Mesothelial cell of epicardium (in vitro differentiated cells): ENCODE results near the gene ARHGAP25. TPM values are rescaled to one million over a fixed set of nuclear protein-coding genes. Genes with fewer than 3 reads are reported as not detected.

Experiments used
- DNase-seq, 2 experiments: peaks; one replicate each; pipeline ENCODE4 v3.0.0; 2021; ENCODE audit warnings: low spot score in 2 of 2; ENCODE audit not compliant: unreplicated experiment in 2 of 2
- H3K27ac Mint-ChIP-seq: 2 replicates; pipeline ENCODE4 v1.8.0; 2021; ENCODE audit warnings: mixed read lengths
- H3K27me3 Mint-ChIP-seq: 2 replicates; pipeline ENCODE4 v1.8.0; 2021; ENCODE audit warnings: low read depth, mixed read lengths
- H3K36me3 Mint-ChIP-seq: 2 replicates; pipeline ENCODE4 v1.8.0; 2021; ENCODE audit warnings: mixed read lengths
- H3K4me1 Mint-ChIP-seq: 2 replicates; pipeline ENCODE4 v1.8.0; 2021; ENCODE audit warnings: mixed read lengths
- H3K4me3 Mint-ChIP-seq: 2 replicates; pipeline ENCODE4 v1.8.0; 2021; ENCODE audit warnings: mild to moderate bottlenecking, moderate library complexity, mixed read lengths
- H3K9me3 Mint-ChIP-seq: 2 replicates; pipeline ENCODE4 v1.8.0; 2021; ENCODE audit warnings: mixed read lengths
- total RNA-seq: library from RNA; stranded (reverse); gene quantifications from 3 replicates; pipeline ENCODE4 v1.2.1, GENCODE V29; 2021
- TF ChIP-seq, protein P1 (sequence below): fragments of 200-600 bp; sonication (generic); IDR thresholded peaks from one replicate; pipeline ENCODE4 v1.5.0; 2021; ENCODE audit warnings: antibody characterized with exemption; ENCODE audit not compliant: unreplicated experiment

The ARHGAP25 gene
- total RNA-seq, 1 donor from 2014 or later: 1.4 TPM

DNA sequence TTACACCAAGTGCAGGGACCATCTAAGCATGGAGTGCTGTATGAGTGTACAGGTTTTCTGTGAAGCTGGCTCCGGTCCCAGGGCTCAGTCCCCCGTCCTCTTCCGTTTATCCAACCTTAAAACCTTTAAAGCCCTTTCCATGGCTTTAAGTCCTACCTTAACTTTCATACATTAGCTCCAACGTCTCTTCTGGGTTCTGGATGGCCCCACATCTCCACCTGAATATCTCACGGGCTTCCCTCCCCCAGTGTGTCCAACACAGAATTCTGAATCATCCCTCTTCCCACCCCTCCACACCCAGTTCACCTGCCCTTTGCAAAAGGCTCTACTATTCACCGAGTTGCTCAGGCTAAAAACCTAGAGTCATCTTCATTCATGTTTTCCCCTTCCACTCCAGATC, 12.8 kb downstream of the ARHGAP25 start:
- Mint-ChIP-seq H3K9me3 (peaks cover 5% of the 10 kb centered on the region), H3K27ac (no peak overlapping the region), H3K4me3 (no peak overlapping the region), H3K27me3 (no peaks in the 10 kb centered on the region), H3K36me3 (no peaks in the 10 kb centered on the region), H3K4me1 (peaks cover 11% of the 10 kb centered on the region)
- TF ChIP-seq, protein P1, sequence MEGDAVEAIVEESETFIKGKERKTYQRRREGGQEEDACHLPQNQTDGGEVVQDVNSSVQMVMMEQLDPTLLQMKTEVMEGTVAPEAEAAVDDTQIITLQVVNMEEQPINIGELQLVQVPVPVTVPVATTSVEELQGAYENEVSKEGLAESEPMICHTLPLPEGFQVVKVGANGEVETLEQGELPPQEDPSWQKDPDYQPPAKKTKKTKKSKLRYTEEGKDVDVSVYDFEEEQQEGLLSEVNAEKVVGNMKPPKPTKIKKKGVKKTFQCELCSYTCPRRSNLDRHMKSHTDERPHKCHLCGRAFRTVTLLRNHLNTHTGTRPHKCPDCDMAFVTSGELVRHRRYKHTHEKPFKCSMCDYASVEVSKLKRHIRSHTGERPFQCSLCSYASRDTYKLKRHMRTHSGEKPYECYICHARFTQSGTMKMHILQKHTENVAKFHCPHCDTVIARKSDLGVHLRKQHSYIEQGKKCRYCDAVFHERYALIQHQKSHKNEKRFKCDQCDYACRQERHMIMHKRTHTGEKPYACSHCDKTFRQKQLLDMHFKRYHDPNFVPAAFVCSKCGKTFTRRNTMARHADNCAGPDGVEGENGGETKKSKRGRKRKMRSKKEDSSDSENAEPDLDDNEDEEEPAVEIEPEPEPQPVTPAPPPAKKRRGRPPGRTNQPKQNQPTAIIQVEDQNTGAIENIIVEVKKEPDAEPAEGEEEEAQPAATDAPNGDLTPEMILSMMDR: no peak
- DNase-seq: no peak

DNA sequence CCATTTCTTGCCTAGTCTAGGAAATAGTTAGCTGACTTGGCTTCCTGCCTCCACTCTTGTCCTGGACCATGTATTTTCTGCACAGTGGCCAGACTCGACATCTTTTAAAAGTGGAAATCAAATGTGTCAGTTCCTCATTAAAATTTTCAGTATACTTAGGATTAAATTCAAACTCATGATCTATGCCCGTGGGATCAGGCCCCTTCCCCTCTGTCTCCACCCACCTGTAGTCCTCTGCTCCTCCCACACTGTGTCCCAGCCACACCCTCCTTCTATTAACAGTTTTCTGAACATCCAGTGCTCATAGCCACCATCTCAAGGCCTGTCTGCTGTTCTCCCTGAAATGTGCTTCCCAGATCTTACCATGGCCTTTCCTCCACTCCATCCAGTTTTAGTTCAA, 13.3 kb downstream of the ARHGAP25 start:
- Mint-ChIP-seq H3K4me3 (no peak overlapping the region), H3K9me3 (peaks cover 5% of the 10 kb centered on the region)
- TF ChIP-seq, protein P1: no peak

DNA sequence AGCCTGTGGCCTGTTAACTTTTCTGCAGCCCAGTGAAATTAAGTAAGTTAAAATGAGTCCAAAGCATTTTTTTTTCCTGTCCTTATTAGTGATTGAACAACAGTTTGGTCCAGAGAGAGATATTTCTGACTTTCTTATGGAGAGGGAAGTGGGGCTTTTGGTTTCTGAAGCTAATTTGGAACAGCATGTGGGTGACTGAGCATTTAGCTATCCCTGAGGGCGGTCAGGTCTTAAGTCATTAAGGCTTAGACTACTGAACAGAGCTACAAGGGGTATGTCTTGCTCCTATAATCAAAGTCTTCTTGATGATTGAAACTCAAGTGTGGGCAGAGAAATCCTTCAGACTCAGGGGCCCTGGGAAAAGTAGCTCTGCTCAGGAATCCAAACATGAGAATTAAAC, 14.0 kb downstream of the ARHGAP25 start:
- Mint-ChIP-seq H3K27me3 (no peaks in the 10 kb centered on the region), H3K9me3 (peaks cover 5% of the 10 kb centered on the region), H3K4me3 (no peak overlapping the region), H3K4me1 (peaks cover 11% of the 10 kb centered on the region), H3K36me3 (no peaks in the 10 kb centered on the region), H3K27ac (no peak overlapping the region)
- DNase-seq: peak in 1 of 2 experiments; percentile 9
- TF ChIP-seq, protein P1: no peak

More for the DNA sequence above, 13.3 kb downstream of the ARHGAP25 start:
- H3K36me3 Mint-ChIP-seq: no peaks in the 10 kb centered on the region
- DNase-seq: peak in 1 of 2 experiments; percentile 2
- no peak overlapping the region for H3K27ac Mint-ChIP-seq
- peaks cover 11% of the 10 kb centered on the region for H3K4me1 Mint-ChIP-seq
- H3K27me3 Mint-ChIP-seq: no peaks in the 10 kb centered on the region

DNA sequence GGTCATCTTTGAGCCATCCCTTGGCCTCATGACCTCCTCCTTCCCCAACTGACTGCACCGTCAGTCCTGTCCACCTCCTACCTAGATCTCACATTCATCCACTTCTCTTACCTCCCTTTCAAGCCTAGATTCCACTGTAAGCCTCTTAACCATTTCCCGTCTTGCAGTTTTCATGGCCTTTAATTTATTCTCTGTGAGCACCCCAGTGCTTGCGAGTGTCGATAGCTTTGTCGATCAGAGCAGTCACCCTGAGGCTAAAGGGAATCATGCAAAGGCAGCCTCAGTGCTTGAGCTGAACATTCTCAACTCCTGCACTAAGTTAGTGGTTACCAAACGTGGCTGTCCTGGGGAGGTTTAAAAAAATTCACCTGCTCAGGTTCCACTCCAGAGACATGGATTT, 14.7 kb downstream of the ARHGAP25 start:
- DNase-seq: peak in 1 of 2 experiments; percentile 22
- H3K27me3 Mint-ChIP-seq: no peaks in the 10 kb centered on the region
- TF ChIP-seq, protein P1: no peak
- no peak overlapping the region for H3K4me3 Mint-ChIP-seq
- H3K4me1 Mint-ChIP-seq: peaks cover 8% of the 10 kb centered on the region
- peaks cover 5% of the 10 kb centered on the region for H3K9me3 Mint-ChIP-seq
- no peaks in the 10 kb centered on the region for H3K36me3 Mint-ChIP-seq
- no peak overlapping the region for H3K27ac Mint-ChIP-seq

DNA sequence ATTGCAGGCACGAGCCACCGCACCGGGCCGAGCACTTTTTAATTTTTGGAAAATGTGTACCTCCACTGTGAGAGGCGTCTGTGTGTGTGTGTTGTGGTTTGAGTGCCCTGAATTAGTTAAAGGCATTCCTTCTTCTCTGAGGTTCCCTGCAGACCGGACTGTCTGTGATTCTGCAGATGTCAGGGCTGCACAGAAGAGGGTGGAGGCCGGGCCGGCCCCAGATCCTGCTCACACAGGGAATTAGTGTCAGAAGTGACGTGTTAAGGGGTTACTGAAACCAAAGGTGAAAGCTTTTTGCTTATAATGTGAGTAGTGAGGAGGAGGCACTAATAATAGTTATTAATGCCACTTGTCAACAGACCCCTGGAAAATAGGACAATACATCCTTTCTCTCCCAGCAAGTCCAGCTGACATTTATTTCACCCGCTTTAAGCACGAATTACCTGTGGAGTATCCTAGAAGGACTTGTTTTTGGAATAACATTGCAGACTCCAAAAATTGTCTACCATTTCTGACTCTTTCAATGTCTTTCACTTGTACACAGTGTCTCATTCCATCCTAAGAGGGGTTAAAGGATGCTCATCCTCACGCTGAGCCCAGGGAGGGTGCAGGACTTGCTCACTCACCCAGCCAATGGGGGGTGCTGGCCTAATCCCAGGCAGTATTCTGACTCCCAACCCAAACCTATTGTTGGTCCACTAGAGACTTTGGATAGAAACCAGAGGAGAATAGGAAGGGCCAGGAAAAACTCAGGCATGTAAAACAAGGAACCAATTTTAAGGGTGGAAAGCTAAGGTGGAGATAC, 16.2 kb downstream of the ARHGAP25 start:
- H3K9me3 Mint-ChIP-seq: no peaks in the 10 kb centered on the region
- H3K4me1 Mint-ChIP-seq: peaks cover 10% of the 10 kb centered on the region
- H3K27me3 Mint-ChIP-seq: no peaks in the 10 kb centered on the region
- TF ChIP-seq, protein P1: no peak
- no peaks in the 10 kb centered on the region for H3K36me3 Mint-ChIP-seq
- DNase-seq: peak in 1 of 2 experiments; percentile 22
- H3K27ac Mint-ChIP-seq: no peak overlapping the region
- no peak overlapping the region for H3K4me3 Mint-ChIP-seq
